ENCODE data around the gene C17orf114.

C17orf114 gene

DNA sequence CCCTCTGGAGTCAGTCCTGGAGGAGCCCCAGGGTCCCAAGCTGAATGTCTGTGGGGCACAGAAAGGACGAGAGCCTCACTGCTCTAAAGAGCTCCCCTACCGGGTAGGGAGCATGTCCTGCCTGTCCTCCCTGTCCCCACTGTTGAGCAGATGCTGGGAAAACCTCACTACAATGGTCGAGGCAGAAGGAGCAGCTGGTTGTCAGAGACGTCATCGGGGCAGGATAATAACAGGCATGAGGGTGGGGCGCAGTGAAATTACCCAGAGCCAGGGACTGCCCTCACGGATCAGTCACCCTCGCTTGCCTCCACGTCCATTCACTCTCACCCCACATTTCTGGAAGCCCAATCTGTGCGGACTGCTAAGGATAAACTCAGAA lies 29.9 kb downstream of the C17orf114 start:
- ChIA-PET CTCF (no interaction called here), POLR2A (no interaction called here)
- no peaks in the 10 kb centered on the region for H3K9me3 ChIP-seq (ENCODE audit: control insufficient read depth, insufficient read depth, low read length)
- H3K4me3 ChIP-seq (ENCODE audit: low read depth, low read length) = no peak overlapping the region
- H3K27me3 ChIP-seq (ENCODE audit: control insufficient read depth, insufficient read depth, low read length) = peaks cover 27% of the 10 kb centered on the region
- no peak overlapping the region for H3K27ac ChIP-seq (ENCODE audit: low read depth, low read length)
- no peak for DNase-seq (ENCODE audit: low read depth, low spot score)
- TF ChIP-seq, protein P1, sequence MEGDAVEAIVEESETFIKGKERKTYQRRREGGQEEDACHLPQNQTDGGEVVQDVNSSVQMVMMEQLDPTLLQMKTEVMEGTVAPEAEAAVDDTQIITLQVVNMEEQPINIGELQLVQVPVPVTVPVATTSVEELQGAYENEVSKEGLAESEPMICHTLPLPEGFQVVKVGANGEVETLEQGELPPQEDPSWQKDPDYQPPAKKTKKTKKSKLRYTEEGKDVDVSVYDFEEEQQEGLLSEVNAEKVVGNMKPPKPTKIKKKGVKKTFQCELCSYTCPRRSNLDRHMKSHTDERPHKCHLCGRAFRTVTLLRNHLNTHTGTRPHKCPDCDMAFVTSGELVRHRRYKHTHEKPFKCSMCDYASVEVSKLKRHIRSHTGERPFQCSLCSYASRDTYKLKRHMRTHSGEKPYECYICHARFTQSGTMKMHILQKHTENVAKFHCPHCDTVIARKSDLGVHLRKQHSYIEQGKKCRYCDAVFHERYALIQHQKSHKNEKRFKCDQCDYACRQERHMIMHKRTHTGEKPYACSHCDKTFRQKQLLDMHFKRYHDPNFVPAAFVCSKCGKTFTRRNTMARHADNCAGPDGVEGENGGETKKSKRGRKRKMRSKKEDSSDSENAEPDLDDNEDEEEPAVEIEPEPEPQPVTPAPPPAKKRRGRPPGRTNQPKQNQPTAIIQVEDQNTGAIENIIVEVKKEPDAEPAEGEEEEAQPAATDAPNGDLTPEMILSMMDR (IDR thresholded peaks at IDR 0.05; ENCODE audit: low read depth, low read length) = no peak

DNA sequence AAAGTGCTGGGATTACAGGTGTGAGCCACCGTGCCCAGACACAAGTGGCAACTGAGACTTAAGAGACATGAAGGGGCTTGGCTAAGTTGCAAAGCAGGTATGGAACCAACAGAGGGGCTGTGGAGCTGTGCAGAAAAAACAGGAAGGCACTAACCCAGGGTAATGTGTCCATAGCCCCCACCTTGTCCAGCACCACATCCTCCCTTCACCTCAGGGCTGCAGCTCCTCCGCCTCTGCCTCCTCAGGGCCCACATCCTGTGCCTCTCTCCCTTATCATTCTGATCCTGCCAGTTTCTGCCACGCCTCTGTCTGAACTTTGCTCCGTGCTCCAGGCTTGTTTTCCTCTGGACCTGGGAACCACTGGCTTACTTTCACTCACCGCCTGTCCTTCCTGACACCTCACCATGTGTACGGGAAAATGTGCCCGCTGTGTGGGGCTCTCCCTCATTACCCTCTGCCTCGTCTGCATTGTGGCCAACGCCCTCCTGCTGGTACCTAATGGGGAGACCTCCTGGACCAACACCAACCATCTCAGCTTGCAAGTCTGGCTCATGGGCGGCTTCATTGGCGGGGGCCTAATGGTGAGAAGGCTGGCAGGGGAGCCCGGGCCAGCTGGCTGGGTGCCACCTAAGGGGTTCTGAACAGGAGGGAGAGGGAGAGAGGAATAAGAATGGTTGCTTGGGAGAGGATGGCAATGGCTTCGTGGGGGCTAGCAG lies 30.5 kb downstream of the C17orf114 start, which contains the start of gene TM4SF5:
Gene TM4SF5 (plus strand): TSS at position 368 of the 716 bp plus-strand sequence. CDS start 37 bp downstream, at position 405.
- H3K27me3 ChIP-seq (ENCODE audit: control insufficient read depth, insufficient read depth, low read length) = peaks cover 25% of the 10 kb centered on the region
- H3K4me3 ChIP-seq (ENCODE audit: low read depth, low read length) = no peak within 1 kb of the TSS
- ChIA-PET POLR2A (no interaction called here), CTCF (no interaction called here)
- DNase-seq (ENCODE audit: low read depth, low spot score) = no peak
- H3K27ac ChIP-seq (ENCODE audit: low read depth, low read length) = no peak within 1 kb of the TSS
- H3K9me3 ChIP-seq (ENCODE audit: control insufficient read depth, insufficient read depth, low read length) = no peaks in the 10 kb centered on the region
- TF ChIP-seq, protein P1 (IDR thresholded peaks at IDR 0.05; ENCODE audit: low read depth, low read length) = no peak

DNA sequence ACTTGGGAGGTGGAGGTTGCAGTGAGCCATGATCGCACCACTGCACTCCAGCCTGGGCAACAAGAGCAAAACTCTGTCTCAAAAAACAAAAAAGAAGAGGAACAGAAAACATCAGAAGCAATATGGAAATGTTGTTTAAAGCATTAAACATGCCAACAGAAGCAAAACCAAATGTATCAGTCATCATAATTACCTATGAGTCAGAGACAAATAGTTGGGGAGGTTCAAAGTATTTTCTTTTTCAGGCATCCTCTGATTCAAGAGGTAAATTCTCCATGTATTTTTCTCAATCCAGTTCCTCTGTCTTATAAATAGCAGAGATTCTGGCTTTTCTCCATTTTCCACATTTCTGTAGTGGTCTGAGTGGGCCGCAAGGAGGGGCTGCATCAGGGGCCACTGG lies 32.5 kb downstream of the C17orf114 start:
- Histone ChIP-seq H3K27ac (ENCODE audit: low read depth, low read length) (no peak overlapping the region), H3K27me3 (ENCODE audit: control insufficient read depth, insufficient read depth, low read length) (peaks cover 26% of the 10 kb centered on the region), H3K4me3 (ENCODE audit: low read depth, low read length) (no peak overlapping the region), H3K9me3 (ENCODE audit: control insufficient read depth, insufficient read depth, low read length) (no peaks in the 10 kb centered on the region)
- TF ChIP-seq, protein P1 (IDR thresholded peaks at IDR 0.05; ENCODE audit: low read depth, low read length) = no peak
- ChIA-PET POLR2A (no interaction called here), CTCF (no interaction called here)
- DNase-seq (ENCODE audit: low read depth, low spot score) = no peak

DNA sequence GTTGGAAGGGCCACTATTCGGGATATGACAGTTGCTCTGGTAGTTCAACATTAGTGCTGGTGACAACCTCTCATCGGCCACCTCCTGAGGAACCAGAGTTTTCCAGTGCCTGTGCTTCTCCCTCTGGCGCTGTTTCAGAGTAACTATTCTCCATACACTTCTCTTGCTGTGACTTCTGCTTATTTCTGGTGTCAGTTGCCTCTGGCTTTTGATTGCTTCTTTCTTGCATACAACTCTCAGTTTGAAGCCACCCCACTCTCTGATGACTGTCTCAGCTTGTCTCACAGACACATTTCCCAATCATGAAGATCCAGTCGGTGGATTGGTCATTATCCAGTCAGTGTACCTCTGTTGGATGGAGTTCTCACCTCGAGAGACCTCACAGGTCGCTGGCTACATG lies 33.8 kb downstream of the C17orf114 start:
- TF ChIP-seq, protein P1 (IDR thresholded peaks at IDR 0.05; ENCODE audit: low read depth, low read length) = no peak
- CTCF ChIA-PET = interaction anchor here (0.6 kb wide), 1 partner anchor 9 kb away, joined by 3 read pairs; no protein-coding TSS in a partner anchor
- H3K27ac ChIP-seq (ENCODE audit: low read depth, low read length) = no peak overlapping the region
- no peak for DNase-seq (ENCODE audit: low read depth, low spot score)
- POLR2A ChIA-PET = no interaction called here
- no peaks in the 10 kb centered on the region for H3K9me3 ChIP-seq (ENCODE audit: control insufficient read depth, insufficient read depth, low read length)
- H3K27me3 ChIP-seq (ENCODE audit: control insufficient read depth, insufficient read depth, low read length) = peaks cover 24% of the 10 kb centered on the region
- no peak overlapping the region for H3K4me3 ChIP-seq (ENCODE audit: low read depth, low read length)

DNA sequence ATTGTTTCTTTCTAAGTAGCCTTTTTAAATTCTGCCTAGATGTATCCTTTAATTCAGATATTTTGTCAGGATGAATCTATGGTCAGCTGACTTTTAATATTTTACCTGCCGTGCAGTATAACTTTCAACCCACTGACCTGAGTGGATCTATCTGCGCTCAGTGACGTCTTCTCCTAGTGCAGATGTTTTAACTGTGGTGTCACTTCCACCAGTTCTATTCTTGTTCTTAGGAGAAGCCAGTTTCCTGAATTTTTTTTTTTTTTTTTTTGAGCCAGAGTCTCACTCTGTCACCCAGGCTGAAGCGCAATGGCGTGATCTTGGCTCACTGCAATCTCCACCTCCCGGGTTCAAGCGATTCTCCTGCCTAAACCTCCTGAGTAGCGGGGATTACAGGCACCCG lies 35.4 kb downstream of the C17orf114 start:
- peaks cover 17% of the 10 kb centered on the region for H3K27me3 ChIP-seq (ENCODE audit: control insufficient read depth, insufficient read depth, low read length)
- H3K9me3 ChIP-seq (ENCODE audit: control insufficient read depth, insufficient read depth, low read length) = no peaks in the 10 kb centered on the region
- no peak for DNase-seq (ENCODE audit: low read depth, low spot score)
- H3K27ac ChIP-seq (ENCODE audit: low read depth, low read length) = no peak overlapping the region
- TF ChIP-seq, protein P1 (IDR thresholded peaks at IDR 0.05; ENCODE audit: low read depth, low read length) = no peak
- CTCF ChIA-PET = no interaction called here
- no peak overlapping the region for H3K4me3 ChIP-seq (ENCODE audit: low read depth, low read length)
- POLR2A ChIA-PET = no interaction called here

Data from AG04450 (cell line).